Measurements from ENCODE around the gene MT1A.

- TF ChIP-seq, protein P1, sequence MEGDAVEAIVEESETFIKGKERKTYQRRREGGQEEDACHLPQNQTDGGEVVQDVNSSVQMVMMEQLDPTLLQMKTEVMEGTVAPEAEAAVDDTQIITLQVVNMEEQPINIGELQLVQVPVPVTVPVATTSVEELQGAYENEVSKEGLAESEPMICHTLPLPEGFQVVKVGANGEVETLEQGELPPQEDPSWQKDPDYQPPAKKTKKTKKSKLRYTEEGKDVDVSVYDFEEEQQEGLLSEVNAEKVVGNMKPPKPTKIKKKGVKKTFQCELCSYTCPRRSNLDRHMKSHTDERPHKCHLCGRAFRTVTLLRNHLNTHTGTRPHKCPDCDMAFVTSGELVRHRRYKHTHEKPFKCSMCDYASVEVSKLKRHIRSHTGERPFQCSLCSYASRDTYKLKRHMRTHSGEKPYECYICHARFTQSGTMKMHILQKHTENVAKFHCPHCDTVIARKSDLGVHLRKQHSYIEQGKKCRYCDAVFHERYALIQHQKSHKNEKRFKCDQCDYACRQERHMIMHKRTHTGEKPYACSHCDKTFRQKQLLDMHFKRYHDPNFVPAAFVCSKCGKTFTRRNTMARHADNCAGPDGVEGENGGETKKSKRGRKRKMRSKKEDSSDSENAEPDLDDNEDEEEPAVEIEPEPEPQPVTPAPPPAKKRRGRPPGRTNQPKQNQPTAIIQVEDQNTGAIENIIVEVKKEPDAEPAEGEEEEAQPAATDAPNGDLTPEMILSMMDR (conservative IDR thresholded peaks at IDR 0.05), result no peak
- TF ChIP-seq EZH2 (IDR thresholded peaks at IDR 0.05; ENCODE audit: low read depth), result no peak
Observed at GRCh38 chr16:56626685-56627084, 11.8 kb upstream of the MT1A start.

All from PC-9 (cell line).